Endodermal cell (in vitro differentiated cells): ENCODE measurements around the gene TRIO. TPM values are rescaled to one million over a fixed set of nuclear protein-coding genes. Genes with fewer than 3 reads are reported as not detected.
A peak's percentile ranks its signal among the peaks of the same experiment; 100 is the strongest.

Experiments used
- DNase-seq: peaks from one replicate; pipeline ENCODE4 v3.0.0-alpha.2; 2017
- H3K27ac ChIP-seq: 2 replicates; pipeline ENCODE4 v1.5.1; 2013; ENCODE audit warnings: mild to moderate bottlenecking, low read depth, low read length, moderate library complexity
- H3K27me3 ChIP-seq: 2 replicates; pipeline ENCODE4 v1.6.1; 2013; ENCODE audit warnings: mild to moderate bottlenecking, low read length, moderate library complexity; ENCODE audit not compliant: insufficient read depth, control insufficient read depth, poor library complexity, severe bottlenecking
- H3K36me3 ChIP-seq: 2 replicates; pipeline ENCODE4 v1.7.0; 2013; ENCODE audit warnings: mild to moderate bottlenecking, low read length, moderate library complexity; ENCODE audit not compliant: control insufficient read depth, insufficient read depth
- H3K4me1 ChIP-seq: one replicate; pipeline ENCODE4 v1.7.0; 2013; ENCODE audit warnings: low read length; ENCODE audit not compliant: control insufficient read depth, insufficient read depth
- H3K4me3 ChIP-seq: 2 replicates; pipeline ENCODE4 v1.5.1; 2013; ENCODE audit warnings: mild to moderate bottlenecking, low read length, moderate library complexity
- H3K9ac ChIP-seq: 2 replicates; pipeline ENCODE4 v1.6.1; 2013; ENCODE audit warnings: mild to moderate bottlenecking, low read length, moderate library complexity; ENCODE audit not compliant: poor library complexity, severe bottlenecking; ENCODE audit errors: extremely low read depth
- H3K9me3 ChIP-seq: 2 replicates; pipeline ENCODE4 v1.6.1; 2013; ENCODE audit warnings: mild to moderate bottlenecking, low read length, moderate library complexity; ENCODE audit not compliant: control insufficient read depth
- H3K27ac Mint-ChIP-seq: 2 replicates; pipeline ENCODE4 v1.8.0; 2020; ENCODE audit warnings: mixed read lengths
- H3K27me3 Mint-ChIP-seq: 2 replicates; pipeline ENCODE4 v1.8.0; 2021; ENCODE audit warnings: mild to moderate bottlenecking, mixed read lengths; ENCODE audit not compliant: insufficient read depth
- H3K36me3 Mint-ChIP-seq: 2 replicates; pipeline ENCODE4 v1.8.0; 2020; ENCODE audit warnings: low read depth, mixed read lengths
- H3K4me1 Mint-ChIP-seq: 2 replicates; pipeline ENCODE4 v1.8.0; 2020; ENCODE audit warnings: mixed read lengths
- H3K4me3 Mint-ChIP-seq: 2 replicates; pipeline ENCODE4 v1.8.0; 2020; ENCODE audit warnings: mild to moderate bottlenecking, moderate library complexity, mixed read lengths
- H3K9me3 Mint-ChIP-seq: 2 replicates; pipeline ENCODE4 v1.8.0; 2020; ENCODE audit warnings: mild to moderate bottlenecking, mixed read lengths
- WGBS, 2 experiments: methylation state at CpG; one replicate each; pipeline versions ENCODE4 v1.1.5 to v1.1.7; 2013; ENCODE audit warnings: missing lambda C conversion rate in 2 of 2, mixed read lengths in 1 of 2; ENCODE audit not compliant: insufficient coverage in 1 of 2, insufficient read length in 1 of 2; 5-methylcytosine and 5-hydroxymethylcytosine counted together
- total RNA-seq, 2 donors: library from RNA; stranded (reverse); fragmentation: NEBNext Ultra II Directional in 1 of 2; extraction: Animal tissue kit (Norgen Biotek cat#: 25700) in 1 of 2; gene quantifications; 2 replicates in 1 of 2; 3 replicates in 1 of 2; pipeline ENCODE4 v1.2.1, GENCODE V29; 2021
- TF ChIP-seq, protein P1 (sequence below): fragments of 200-600 bp; sonication (generic); conservative IDR thresholded peaks from 2 replicates; pipeline ENCODE4 v1.5.0; 2021; ENCODE audit warnings: antibody characterized with exemption, mild to moderate bottlenecking

Gene TRIO
- total RNA-seq, 2 donors from 2014 or later, result 88.3 to 109 TPM

GRCh38 chr5:14188778-14189177, 45.6 kb downstream of the TRIO start:
- Mint-ChIP-seq H3K27me3 (no peaks in the 10 kb centered on the region), H3K36me3 (no peaks in the 10 kb centered on the region), H3K27ac (no peak overlapping the region), H3K9me3 (no peaks in the 10 kb centered on the region), H3K4me3 (no peak overlapping the region), H3K4me1 (peaks cover 37% of the 10 kb centered on the region)
- H3K4me1 ChIP-seq, result peaks cover 3% of the 10 kb centered on the region
- H3K9ac ChIP-seq, result no peak overlapping the region
- H3K36me3 ChIP-seq, result no peaks in the 10 kb centered on the region
- TF ChIP-seq, protein P1, sequence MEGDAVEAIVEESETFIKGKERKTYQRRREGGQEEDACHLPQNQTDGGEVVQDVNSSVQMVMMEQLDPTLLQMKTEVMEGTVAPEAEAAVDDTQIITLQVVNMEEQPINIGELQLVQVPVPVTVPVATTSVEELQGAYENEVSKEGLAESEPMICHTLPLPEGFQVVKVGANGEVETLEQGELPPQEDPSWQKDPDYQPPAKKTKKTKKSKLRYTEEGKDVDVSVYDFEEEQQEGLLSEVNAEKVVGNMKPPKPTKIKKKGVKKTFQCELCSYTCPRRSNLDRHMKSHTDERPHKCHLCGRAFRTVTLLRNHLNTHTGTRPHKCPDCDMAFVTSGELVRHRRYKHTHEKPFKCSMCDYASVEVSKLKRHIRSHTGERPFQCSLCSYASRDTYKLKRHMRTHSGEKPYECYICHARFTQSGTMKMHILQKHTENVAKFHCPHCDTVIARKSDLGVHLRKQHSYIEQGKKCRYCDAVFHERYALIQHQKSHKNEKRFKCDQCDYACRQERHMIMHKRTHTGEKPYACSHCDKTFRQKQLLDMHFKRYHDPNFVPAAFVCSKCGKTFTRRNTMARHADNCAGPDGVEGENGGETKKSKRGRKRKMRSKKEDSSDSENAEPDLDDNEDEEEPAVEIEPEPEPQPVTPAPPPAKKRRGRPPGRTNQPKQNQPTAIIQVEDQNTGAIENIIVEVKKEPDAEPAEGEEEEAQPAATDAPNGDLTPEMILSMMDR, result no peak
- H3K27ac ChIP-seq, result no peak overlapping the region
- DNase-seq, result no peak
- 92% methylated on average over 3 of the region's 4 CpGs; no CpG with 5 or more reads in 1 of the 2 experiments for WGBS, 2 experiments
- no peak overlapping the region for H3K4me3 ChIP-seq
- no peaks in the 10 kb centered on the region for H3K27me3 ChIP-seq
- H3K9me3 ChIP-seq, result no peaks in the 10 kb centered on the region

DNA sequence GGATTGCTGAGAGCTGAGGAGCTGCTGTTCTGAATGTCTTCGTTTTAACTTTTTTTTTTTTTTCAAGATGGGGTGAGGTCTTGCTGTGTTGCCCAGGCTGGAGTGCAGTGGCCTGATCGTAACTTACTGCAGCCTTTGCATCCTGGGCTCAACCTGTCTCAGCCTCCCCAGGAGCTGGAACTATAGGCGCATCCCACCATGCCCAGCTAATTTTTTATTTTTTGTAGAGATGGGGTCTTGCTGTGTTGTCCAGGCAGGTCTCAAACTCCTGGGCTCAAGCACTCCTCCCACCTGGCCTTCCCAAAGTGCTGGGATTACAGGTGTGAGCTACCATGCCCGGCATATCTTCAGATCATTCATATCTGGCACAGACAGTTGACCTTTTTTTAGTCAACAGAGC, 46.5 kb downstream of the TRIO start:
- no peaks in the 10 kb centered on the region for H3K4me1 ChIP-seq
- H3K36me3 Mint-ChIP-seq, result no peaks in the 10 kb centered on the region
- H3K27me3 ChIP-seq, result no peaks in the 10 kb centered on the region
- H3K9me3 Mint-ChIP-seq, result no peaks in the 10 kb centered on the region
- peaks cover 28% of the 10 kb centered on the region for H3K4me1 Mint-ChIP-seq
- no peak overlapping the region for H3K27ac ChIP-seq
- H3K9ac ChIP-seq, result no peak overlapping the region
- H3K36me3 ChIP-seq, result no peaks in the 10 kb centered on the region
- TF ChIP-seq, protein P1, result no peak
- 92 to 100% methylated on average over 1 to 4 of the region's 4 CpGs for WGBS, 2 experiments
- no peaks in the 10 kb centered on the region for H3K27me3 Mint-ChIP-seq
- no peak overlapping the region for H3K4me3 ChIP-seq
- H3K4me3 Mint-ChIP-seq, result no peak overlapping the region
- no peak overlapping the region for H3K27ac Mint-ChIP-seq
- no peaks in the 10 kb centered on the region for H3K9me3 ChIP-seq
- DNase-seq, result no peak

GRCh38 chr5:14190194-14191164, 47.3 kb downstream of the TRIO start:
- no peak overlapping the region for H3K4me3 Mint-ChIP-seq
- no peak for DNase-seq
- peaks cover 25% of the 10 kb centered on the region for H3K4me1 Mint-ChIP-seq
- Histone ChIP-seq H3K9me3 (no peaks in the 10 kb centered on the region), H3K4me1 (no peaks in the 10 kb centered on the region), H3K27ac (peak overlapping the region; percentile 42), H3K4me3 (no peak overlapping the region), H3K36me3 (no peaks in the 10 kb centered on the region), H3K27me3 (no peaks in the 10 kb centered on the region), H3K9ac (no peak overlapping the region)
- no peaks in the 10 kb centered on the region for H3K36me3 Mint-ChIP-seq
- H3K27ac Mint-ChIP-seq, result no peak overlapping the region
- TF ChIP-seq, protein P1, result no peak
- H3K27me3 Mint-ChIP-seq, result no peaks in the 10 kb centered on the region
- H3K9me3 Mint-ChIP-seq, result no peaks in the 10 kb centered on the region
- WGBS, 2 experiments, result 89 to 94% methylated on average over 6 to 13 of the region's 13 CpGs
